Measurements from ENCODE around the gene RAI1.
A peak's percentile ranks its signal among the peaks of the same experiment; 100 is the strongest.

The RAI1 gene

GRCh38 chr17:17781591-17782496 is 100.6 kb downstream of the RAI1 start:
- peaks cover 0 to 4% of the 10 kb centered on the region in 2 experiments; a peak in 2 of 3 replicates for H3K36me3 ChIP-seq (ENCODE audit: control insufficient read depth in 2 of 2, insufficient read depth in 1 of 2, low read length in 2 of 2)
- H3K4me3 ChIP-seq (ENCODE audit: low read depth, low read length), result peak overlapping the region; percentile 12
- peaks cover 39% of the 10 kb centered on the region for H3K4me1 ChIP-seq (ENCODE audit: control insufficient read depth, insufficient read depth, low read length)
- POLR2A ChIA-PET, result interaction anchor here (0.6 to 2.9 kb wide), 3 partner anchors 8 to 119 kb away, joined by 3 to 16 read pairs (median 4); partner anchors contain the start of gene SREBF1
- CTCF ChIA-PET, result interaction anchor here (0.6 to 1.4 kb wide), 5 partner anchors 12 to 62 kb away, joined by 3 to 6 read pairs (median 4); no protein-coding TSS in a partner anchor
- H3K27ac ChIP-seq (ENCODE audit: extremely low read depth, low read depth, low read length), result peak overlapping the region; percentile 97
- no peaks in the 10 kb centered on the region for H3K9me3 ChIP-seq (ENCODE audit: control insufficient read depth, insufficient read depth, low read depth, low read length)
- TF ChIP-seq SP2 (tag by site-specific recombination; IDR thresholded peaks at IDR 0.05), result peak; percentile 72
- 0 out of 2 replicates have a peak, but pooled peaks have one; percentile 24 for TF ChIP-seq HIC1 (tag by site-specific recombination; IDR thresholded peaks at IDR 0.05)
- TF ChIP-seq ZIC2 (tag by site-specific recombination; IDR thresholded peaks at IDR 0.05), result peak; percentile 27; the same call in 1 of the 2 replicates
- 0 out of 2 replicates have a peak, but pooled peaks have one; percentile 8 for TF ChIP-seq PRDM6 (tag by site-specific recombination; IDR thresholded peaks at IDR 0.05)
- TF ChIP-seq ZNF266 (tag by site-specific recombination; IDR thresholded peaks at IDR 0.05; ENCODE audit: low read depth), result no peak
- TF ChIP-seq ZNF423 (tag by site-specific recombination; IDR thresholded peaks at IDR 0.05), result 0 out of 2 replicates have a peak, but pooled peaks have one; percentile 52
- TF ChIP-seq SP3 (tag by site-specific recombination; IDR thresholded peaks at IDR 0.05), result peak; percentile 66
- TF ChIP-seq PRDM4 (tag by site-specific recombination; IDR thresholded peaks at IDR 0.05), result peak; percentile 7; the same call in 1 of the 2 replicates
- 0 out of 2 replicates have a peak, but pooled peaks have one; percentile 8 for TF ChIP-seq ZNF76 (tag by site-specific recombination; IDR thresholded peaks at IDR 0.05; ENCODE audit: borderline replicate concordance, low read depth)
- TF ChIP-seq ZBTB26 (tag by site-specific recombination; optimal IDR thresholded peaks at IDR 0.05), result peak; percentile 84
- TF ChIP-seq ZNF311 (tag by site-specific recombination; IDR thresholded peaks at IDR 0.05; ENCODE audit: borderline replicate concordance), result no peak
- peak; percentile 37; the same call in 1 of the 2 replicates for TF ChIP-seq MZF1 (tag by site-specific recombination; IDR thresholded peaks at IDR 0.05; ENCODE audit: borderline replicate concordance)
- peak; percentile 45 for TF ChIP-seq ZNF366 (tag by site-specific recombination; conservative IDR thresholded peaks at IDR 0.05)
- TF ChIP-seq ZBTB8A (tag by site-specific recombination; IDR thresholded peaks at IDR 0.05), result peak; percentile 94
- TF ChIP-seq ZNF785 (tag by site-specific recombination; IDR thresholded peaks at IDR 0.05), result no peak
- TF ChIP-seq ZBTB17 (tag by site-specific recombination; IDR thresholded peaks at IDR 0.05), result peak; percentile 74
- TF ChIP-seq ZSCAN30 (tag by site-specific recombination; IDR thresholded peaks at IDR 0.05), result peak; percentile 54; the same call in 1 of the 2 replicates
- peak; percentile 28; the same call in 1 of the 2 replicates for TF ChIP-seq KLF9 (tag by site-specific recombination; IDR thresholded peaks at IDR 0.05; ENCODE audit: low read depth)
- TF ChIP-seq ZNF48 (tag by site-specific recombination; IDR thresholded peaks at IDR 0.05), result no peak
- TF ChIP-seq KLF8 (tag by site-specific recombination; IDR thresholded peaks at IDR 0.05), result peak; percentile 68
- no peak for TF ChIP-seq ZNF426 (tag by site-specific recombination; IDR thresholded peaks at IDR 0.05)
- TF ChIP-seq FEZF1 (tag by site-specific recombination; IDR thresholded peaks at IDR 0.05), result peak; percentile 93
- TF ChIP-seq ZFP41 (tag by site-specific recombination; IDR thresholded peaks at IDR 0.05; ENCODE audit: borderline replicate concordance), result no peak
- peak; percentile 93 for TF ChIP-seq GLIS1 (tag by site-specific recombination; IDR thresholded peaks at IDR 0.05)
- TF ChIP-seq PATZ1 (tag by site-specific recombination; IDR thresholded peaks at IDR 0.05), result peak; percentile 75
- no peak for TF ChIP-seq ZNF132 (tag by site-specific recombination; IDR thresholded peaks at IDR 0.05; ENCODE audit: borderline replicate concordance)
- TF ChIP-seq ZEB2 (tag by site-specific recombination; IDR thresholded peaks at IDR 0.05), result peak; percentile 47

All from HEK293 (cell line).